Adrenal gland (tissue), 12 donors: Measurements from ENCODE around the gene NUDT4. TPM values are rescaled to one million over a fixed set of nuclear protein-coding genes. Genes with fewer than 3 reads are reported as not detected.
"Not testable (repeated sequence)": the region's sequence is repeated elsewhere in the genome, so short reads cannot be mapped to it uniquely, and the experiment has no call there.

Experiments used
- DNase-seq, 7 donors: peaks; one replicate each; pipeline ENCODE4 v3.0.0-alpha.2; 2019 to 2020
- H3K27ac ChIP-seq, 5 donors: fragments of 200-600 bp; sonication (generic) in 4 of 5; 1 replicate in 3 of 5; 2 replicates in 2 of 5; pipeline versions ENCODE4 v1.5.1 to v1.8.0; 2016 to 2020; ENCODE audit warnings: mild to moderate bottlenecking in 1 of 5
- H3K27me3 ChIP-seq: fragments of 200-600 bp; 2 replicates; pipeline ENCODE4 v1.8.0; 2021
- H3K36me3 ChIP-seq, 2 donors: fragments of 200-600 bp; replicated peaks in 1 of 2; 1 replicate in 1 of 2; 2 replicates in 1 of 2; pipeline versions ENCODE4 v1.5.1 to v1.8.0; 2018 to 2022
- H3K4me1 ChIP-seq, 2 donors: fragments of 200-600 bp; replicated peaks in 1 of 2; 1 replicate in 1 of 2; 2 replicates in 1 of 2; pipeline versions ENCODE4 v1.5.1 to v1.8.0; 2018 to 2021
- H3K4me3 ChIP-seq, 4 donors: fragments of 200-600 bp; sonication (generic) in 3 of 4; one replicate each; pipeline ENCODE4 v1.5.1; 2016 to 2018
- H3K9me3 ChIP-seq, 3 donors: fragments of 200-600 bp; sonication (generic) in 1 of 3; replicated peaks in 1 of 3; 1 replicate in 2 of 3; 2 replicates in 1 of 3; pipeline versions ENCODE4 v1.5.1 to v1.8.0; 2016 to 2021
- POLR2A ChIP-seq, 2 donors: fragments of 450-650 bp; IDR thresholded peaks; one replicate each; pipeline ENCODE4 v1.6.1; 2017; ENCODE audit warnings: antibody characterized with exemption in 2 of 2, mild to moderate bottlenecking in 2 of 2, moderate library complexity in 1 of 2
- WGBS, 4 donors: extraction: QIAGEN DNeasy Blood & Tissue Kit in 2 of 4; methylation state at CpG; one replicate each; pipeline versions ENCODE4 v1.1.5 to v1.1.7; 2013 to 2017; 5-methylcytosine and 5-hydroxymethylcytosine counted together
- intact Hi-C, 2 donors: fragments of 100-400 bp; cut with DNase I; formaldehyde crosslinking; loops; one replicate each; pipeline versions ENCODE4 v1.14.1 to v1.15.0; 2022 to 2023
- polyA plus RNA-seq, 3 donors: library from polyadenylated mRNA; stranded (reverse); fragments of 200-250 nt in 2 of 3; fragments of 350-450 nt in 1 of 3; fragmentation: Illumina TruSeq in 1 of 3; extraction: RNeasy Lipid Tissue Mini Kit (QIAGEN cat#74804) in 1 of 3; gene quantifications; one replicate each; pipeline ENCODE4 v1.2.3, GENCODE V29; 2013 to 2014
- total RNA-seq, 9 donors: library from RNA; depleted of rRNA in 4 of 9; stranded (reverse); fragments of >200 nt in 4 of 9; fragments of 120-200 nt in 1 of 9; fragmentation: NEBNext Ultra II Directional in 1 of 9; extraction: Animal tissue kit (Norgen Biotek cat#: 25700) in 1 of 9; gene quantifications; one replicate each; pipeline versions ENCODE4 v1.1.0 to v1.2.4, GENCODE V29; 2013 to 2023
- TF ChIP-seq, protein P1 (sequence below), 6 experiments: fragments of 450-650 bp in 4 of 6; fragments of 200-600 bp in 2 of 6; sonication (generic) in 1 of 6; IDR thresholded peaks; 1 replicate in 5 of 6; 2 replicates in 1 of 6; pipeline versions ENCODE4 v1.5.1 to v1.8.0; 2016 to 2021; ENCODE audit warnings: antibody characterized with exemption in 6 of 6, mild to moderate bottlenecking in 2 of 6, moderate library complexity in 1 of 6
- donor health status: healthy with polysubstance abuse.
- donor health status: Bipolar disorder and iron deficiency.
- donor health status: DM: yes; HTN: yes; CAD: no.
- donor health status: DM: no; HTN: no; CAD: no.
- donor health status: DM: no; HTN: no; CAD: no.
- donor health status: DM: yes; HTN: yes; CAD: no.

The NUDT4 gene
- total and polyA plus RNA-seq, 12 donors = 23.0 to 195 (median 137) TPM

GRCh38 chr12:93379326-93379980 lies 1.7 kb downstream of the NUDT4 start:
- H3K36me3 ChIP-seq = no peaks in the 10 kb centered on the region
- DNase-seq = no peak
- H3K27ac ChIP-seq = peak overlapping the region; percentile 83 to 94 (median 91)
- H3K9me3 ChIP-seq = no peaks in the 10 kb centered on the region
- no peaks in the 10 kb centered on the region for H3K27me3 ChIP-seq
- TF ChIP-seq, protein P1, sequence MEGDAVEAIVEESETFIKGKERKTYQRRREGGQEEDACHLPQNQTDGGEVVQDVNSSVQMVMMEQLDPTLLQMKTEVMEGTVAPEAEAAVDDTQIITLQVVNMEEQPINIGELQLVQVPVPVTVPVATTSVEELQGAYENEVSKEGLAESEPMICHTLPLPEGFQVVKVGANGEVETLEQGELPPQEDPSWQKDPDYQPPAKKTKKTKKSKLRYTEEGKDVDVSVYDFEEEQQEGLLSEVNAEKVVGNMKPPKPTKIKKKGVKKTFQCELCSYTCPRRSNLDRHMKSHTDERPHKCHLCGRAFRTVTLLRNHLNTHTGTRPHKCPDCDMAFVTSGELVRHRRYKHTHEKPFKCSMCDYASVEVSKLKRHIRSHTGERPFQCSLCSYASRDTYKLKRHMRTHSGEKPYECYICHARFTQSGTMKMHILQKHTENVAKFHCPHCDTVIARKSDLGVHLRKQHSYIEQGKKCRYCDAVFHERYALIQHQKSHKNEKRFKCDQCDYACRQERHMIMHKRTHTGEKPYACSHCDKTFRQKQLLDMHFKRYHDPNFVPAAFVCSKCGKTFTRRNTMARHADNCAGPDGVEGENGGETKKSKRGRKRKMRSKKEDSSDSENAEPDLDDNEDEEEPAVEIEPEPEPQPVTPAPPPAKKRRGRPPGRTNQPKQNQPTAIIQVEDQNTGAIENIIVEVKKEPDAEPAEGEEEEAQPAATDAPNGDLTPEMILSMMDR (IDR thresholded peaks at IDR 0.05) = no peak
- 2 to 8% (median 6%) methylated on average over 8 of the region's 8 CpGs for WGBS, 4 donors
- peaks cover 22 to 57% of the 10 kb centered on the region in 2 donors for H3K4me1 ChIP-seq
- peak overlapping the region in 3 of 4 donors; percentile 63 to 97 (median 69) for H3K4me3 ChIP-seq
- intact Hi-C loops = no loop called here

DNA sequence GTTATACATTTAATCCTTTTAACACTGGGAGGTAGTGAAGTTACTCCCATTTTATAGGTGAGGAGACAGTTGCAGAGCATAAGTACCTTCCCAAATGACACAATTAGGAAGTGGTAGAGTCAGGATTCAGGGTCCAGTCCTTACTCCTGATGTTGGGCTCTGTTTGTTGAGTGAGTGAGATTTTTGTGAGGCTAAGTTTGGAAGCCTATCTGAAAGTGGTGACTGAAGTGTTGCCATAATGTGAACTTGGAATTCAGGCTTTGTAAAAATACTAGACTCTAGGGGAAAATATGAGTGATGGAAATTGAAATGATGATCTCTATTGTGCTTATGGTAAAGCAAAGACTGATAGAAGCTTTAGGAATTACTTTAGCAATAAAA lies 2.2 kb downstream of the NUDT4 start:
- Histone ChIP-seq H3K27me3 (no peaks in the 10 kb centered on the region), H3K4me1 (peaks cover 25 to 60% of the 10 kb centered on the region in 2 donors), H3K4me3 (peak overlapping the region in 3 of 4 donors; percentile 63 to 97 (median 69)), H3K9me3 (no peaks in the 10 kb centered on the region), H3K27ac (peak overlapping the region; percentile 83 to 94 (median 91)), H3K36me3 (no peaks in the 10 kb centered on the region)
- DNase-seq = no peak
- intact Hi-C loops = loop anchor here in 1 of 2 donors (10.0 kb wide), 1 partner anchor 585 kb away; no protein-coding TSS in a partner anchor
- peak in 1 of 2 donors; percentile 16 for TF ChIP-seq POLR2A (IDR thresholded peaks at IDR 0.05)
- TF ChIP-seq, protein P1 (IDR thresholded peaks at IDR 0.05) = no peak

DNA sequence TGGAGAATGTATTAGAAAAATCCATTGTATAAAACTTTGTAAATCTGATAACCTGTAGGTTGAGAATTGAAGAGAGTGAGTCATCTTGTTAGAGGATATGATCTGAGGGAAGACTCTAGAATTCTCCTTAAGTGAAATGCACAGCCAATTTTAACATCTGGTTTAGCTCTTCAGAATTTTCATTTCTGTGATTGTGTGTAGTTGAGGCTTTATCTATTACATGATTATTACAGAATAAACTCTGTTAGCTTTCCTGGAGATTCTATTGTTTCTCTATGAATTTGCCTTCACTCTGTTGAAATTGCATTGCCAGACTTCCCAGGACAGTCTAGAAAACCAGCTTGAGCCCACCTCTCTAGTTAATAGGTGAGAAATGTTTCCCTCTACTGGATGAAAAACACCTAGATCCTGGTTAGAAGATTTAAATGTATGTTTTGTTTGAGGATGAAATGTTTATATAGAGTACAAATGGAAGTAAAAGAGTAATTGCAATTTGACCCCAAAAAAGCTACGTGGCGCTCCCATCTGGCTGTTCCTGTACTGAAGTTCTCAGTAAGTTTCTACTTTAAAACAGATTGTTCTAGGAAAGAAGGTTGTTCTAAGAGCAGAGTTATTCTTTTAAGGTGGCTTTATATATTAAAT lies 2.9 kb downstream of the NUDT4 start:
- H3K36me3 ChIP-seq = no peaks in the 10 kb centered on the region
- H3K4me3 ChIP-seq = peak overlapping the region in 2 of 4 donors; percentile 63 to 69
- no peak for TF ChIP-seq POLR2A (IDR thresholded peaks at IDR 0.05)
- TF ChIP-seq, protein P1 (IDR thresholded peaks at IDR 0.05) = peak in 1 of 6 experiments; percentile 18
- peak overlapping the region; percentile 83 to 94 (median 91) for H3K27ac ChIP-seq
- DNase-seq = no peak
- 25 to 34% (median 28%) methylated on average over 2 of the region's 2 CpGs for WGBS, 4 donors
- H3K4me1 ChIP-seq = peaks cover 25 to 63% of the 10 kb centered on the region in 2 donors
- no peaks in the 10 kb centered on the region for H3K27me3 ChIP-seq
- intact Hi-C loops = loop anchor here in 1 of 2 donors (10.0 kb wide), 1 partner anchor 586 kb away; no protein-coding TSS in a partner anchor
- H3K9me3 ChIP-seq = no peaks in the 10 kb centered on the region

GRCh38 chr12:93381161-93381975 lies 3.6 kb downstream of the NUDT4 start:
- DNase-seq = no peak
- no peaks in the 10 kb centered on the region for H3K27me3 ChIP-seq
- no peaks in the 10 kb centered on the region for H3K36me3 ChIP-seq
- intact Hi-C loops = loop anchor here in 1 of 2 donors (10.0 kb wide), 1 partner anchor 587 kb away; no protein-coding TSS in a partner anchor
- TF ChIP-seq, protein P1 (IDR thresholded peaks at IDR 0.05) = no peak
- TF ChIP-seq POLR2A (IDR thresholded peaks at IDR 0.05) = no peak
- WGBS, 4 donors = 35 to 50% (median 38%) methylated on average over 5 of the region's 5 CpGs
- peak overlapping the region; percentile 17 to 69 (median 42) for H3K4me3 ChIP-seq
- peak overlapping the region; percentile 42 to 94 (median 87) for H3K27ac ChIP-seq
- H3K4me1 ChIP-seq = peaks cover 22 to 60% of the 10 kb centered on the region in 2 donors
- H3K9me3 ChIP-seq = no peaks in the 10 kb centered on the region

GRCh38 chr12:93381976-93382437 lies 4.3 kb downstream of the NUDT4 start:
- H3K9me3 ChIP-seq, H3K36me3 ChIP-seq, H3K27me3 ChIP-seq, DNase-seq: not testable (repeated sequence)
- H3K27ac ChIP-seq = peak overlapping the region in 3 of 5 donors; percentile 42 to 93 (median 87)
- intact Hi-C loops = loop anchor here in 1 of 2 donors (10.0 kb wide), 1 partner anchor 587 kb away; no protein-coding TSS in a partner anchor
- H3K4me1 ChIP-seq = peaks cover 23 to 61% of the 10 kb centered on the region in 2 donors
- peak overlapping the region in 1 of 4 donors; percentile 69 for H3K4me3 ChIP-seq
- 66 to 81% (median 72%) methylated on average over 5 of the region's 5 CpGs for WGBS, 4 donors
